Caco-2 (cell line): ENCODE measurements around the gene LRFN5. TPM values are rescaled to one million over a fixed set of nuclear protein-coding genes. Genes with fewer than 3 reads are reported as not detected.

Experiments used
- BruUV-seq: library from RNA; stranded (reverse); fragments of 400-500 nt; replicated peaks from 2 replicates; lab custom pipeline; 2021; lab: Mats Ljungman, UMichigan
- CTCF ChIA-PET: fragments of 300-600 bp; sonication (Branson Sonifier 250); formaldehyde crosslinking; loops from one replicate; lab custom pipeline; 2022; ENCODE audit warnings: antibody characterized with exemption; lab: Charles Lee
- POLR2A ChIA-PET: fragments of 300-600 bp; sonication (Branson Sonifier 250); formaldehyde crosslinking; loops from one replicate; lab custom pipeline; 2022; ENCODE audit warnings: antibody characterized with exemption; lab: Charles Lee
- DNase-seq, 2 experiments: peaks; one replicate each; pipeline versions ENCODE4 v3.0.0 to v3.0.0-alpha.2; 2020 to 2022
- H3K27me3 ChIP-seq: replicated peaks from 2 replicates; pipeline ENCODE4 v1.6.0; 2011; ENCODE audit warnings: low read length; ENCODE audit not compliant: control insufficient read depth, insufficient read depth
- H3K36me3 ChIP-seq: 2 replicates; pipeline ENCODE4 v1.5.1; 2011; ENCODE audit warnings: low read length; ENCODE audit not compliant: control insufficient read depth, insufficient read depth
- H3K4me1 ChIP-seq: fragments of 250-450 bp; sonication (Bioruptor Pico); 2 replicates; pipeline ENCODE4 v1.5.1; 2020; ENCODE audit warnings: mild to moderate bottlenecking
- H3K4me3 ChIP-seq: 2 replicates; pipeline ENCODE4 v1.5.1; 2011; ENCODE audit warnings: low read depth, mild to moderate bottlenecking, control low read depth, low read length
- H3K9me3 ChIP-seq: fragments of 250-450 bp; sonication (Bioruptor Pico); 2 replicates; pipeline ENCODE4 v1.5.1; 2020; ENCODE audit warnings: mild to moderate bottlenecking, moderate library complexity
- H3K27ac Mint-ChIP-seq: one replicate; pipeline ENCODE4 v1.8.0; 2022; ENCODE audit warnings: mixed read lengths; ENCODE audit not compliant: unreplicated experiment
- H3K27me3 Mint-ChIP-seq: one replicate; pipeline ENCODE4 v1.8.0; 2022; ENCODE audit warnings: mixed read lengths; ENCODE audit not compliant: insufficient read depth, unreplicated experiment
- H3K36me3 Mint-ChIP-seq: one replicate; pipeline ENCODE4 v1.8.0; 2022; ENCODE audit warnings: mild to moderate bottlenecking, mixed read lengths; ENCODE audit not compliant: insufficient read depth, unreplicated experiment
- H3K4me1 Mint-ChIP-seq: one replicate; pipeline ENCODE4 v1.8.0; 2022; ENCODE audit warnings: low read depth, mixed read lengths; ENCODE audit not compliant: unreplicated experiment
- H3K4me3 Mint-ChIP-seq: one replicate; pipeline ENCODE4 v1.8.0; 2022; ENCODE audit warnings: mild to moderate bottlenecking, moderate library complexity, mixed read lengths; ENCODE audit not compliant: unreplicated experiment
- H3K9me3 Mint-ChIP-seq: one replicate; pipeline ENCODE4 v1.8.0; 2022; ENCODE audit warnings: mixed read lengths; ENCODE audit not compliant: unreplicated experiment
- intact Hi-C: fragments of 100-400 bp; cut with micrococcal nuclease; formaldehyde crosslinking; loops from one replicate; pipeline ENCODE4 v1.10.0; 2022; ENCODE audit not compliant: unreplicated experiment
- total RNA-seq: library from RNA; stranded (reverse); gene quantifications from 2 replicates; pipeline ENCODE4 v1.2.3, GENCODE V29; 2022
- TF ChIP-seq, protein P1 (sequence below), 2 experiments: fragments of 200-600 bp in 1 of 2; IDR thresholded peaks; 1 replicate in 1 of 2; 2 replicates in 1 of 2; pipeline versions ENCODE4 v1.5.1 to v1.8.0; 2011 to 2022; ENCODE audit warnings: antibody characterized with exemption in 1 of 2, control low read depth in 1 of 2, inconsistent platforms in 1 of 2, low read depth in 1 of 2, low read length in 1 of 2, mild to moderate bottlenecking in 1 of 2, moderate library complexity in 1 of 2; ENCODE audit not compliant: insufficient read depth in 1 of 2, severe bottlenecking in 1 of 2, unreplicated experiment in 1 of 2

LRFN5 gene
- total RNA-seq, 1 experiment from 2014 or later = not detected

- ChIA-PET POLR2A (no interaction called here), CTCF (no interaction called here)
- Histone ChIP-seq H3K4me3 (no peak overlapping the region), H3K27me3 (no peaks in the 10 kb centered on the region), H3K9me3 (no peaks in the 10 kb centered on the region), H3K36me3 (no peaks in the 10 kb centered on the region), H3K4me1 (no peaks in the 10 kb centered on the region)
- H3K36me3 Mint-ChIP-seq = no peaks in the 10 kb centered on the region
- H3K4me3 Mint-ChIP-seq = no peak overlapping the region
- no peaks in the 10 kb centered on the region for H3K27me3 Mint-ChIP-seq
- no peak for DNase-seq
- TF ChIP-seq, protein P1, sequence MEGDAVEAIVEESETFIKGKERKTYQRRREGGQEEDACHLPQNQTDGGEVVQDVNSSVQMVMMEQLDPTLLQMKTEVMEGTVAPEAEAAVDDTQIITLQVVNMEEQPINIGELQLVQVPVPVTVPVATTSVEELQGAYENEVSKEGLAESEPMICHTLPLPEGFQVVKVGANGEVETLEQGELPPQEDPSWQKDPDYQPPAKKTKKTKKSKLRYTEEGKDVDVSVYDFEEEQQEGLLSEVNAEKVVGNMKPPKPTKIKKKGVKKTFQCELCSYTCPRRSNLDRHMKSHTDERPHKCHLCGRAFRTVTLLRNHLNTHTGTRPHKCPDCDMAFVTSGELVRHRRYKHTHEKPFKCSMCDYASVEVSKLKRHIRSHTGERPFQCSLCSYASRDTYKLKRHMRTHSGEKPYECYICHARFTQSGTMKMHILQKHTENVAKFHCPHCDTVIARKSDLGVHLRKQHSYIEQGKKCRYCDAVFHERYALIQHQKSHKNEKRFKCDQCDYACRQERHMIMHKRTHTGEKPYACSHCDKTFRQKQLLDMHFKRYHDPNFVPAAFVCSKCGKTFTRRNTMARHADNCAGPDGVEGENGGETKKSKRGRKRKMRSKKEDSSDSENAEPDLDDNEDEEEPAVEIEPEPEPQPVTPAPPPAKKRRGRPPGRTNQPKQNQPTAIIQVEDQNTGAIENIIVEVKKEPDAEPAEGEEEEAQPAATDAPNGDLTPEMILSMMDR (IDR thresholded peaks at IDR 0.05; ENCODE audit: insufficient read depth in 1 of 2, low read depth in 1 of 2, low read length in 1 of 2, severe bottlenecking in 1 of 2, unreplicated experiment in 1 of 2) = no peak
- H3K27ac Mint-ChIP-seq = no peak overlapping the region
- no peaks in the 10 kb centered on the region for H3K9me3 Mint-ChIP-seq
- intact Hi-C loops = no loop called here
- no TSS peak for BruUV-seq
- H3K4me1 Mint-ChIP-seq = no peaks in the 10 kb centered on the region
Observed at GRCh38 chr14:41806366-41806975, 199.8 kb downstream of the LRFN5 start.

DNA sequence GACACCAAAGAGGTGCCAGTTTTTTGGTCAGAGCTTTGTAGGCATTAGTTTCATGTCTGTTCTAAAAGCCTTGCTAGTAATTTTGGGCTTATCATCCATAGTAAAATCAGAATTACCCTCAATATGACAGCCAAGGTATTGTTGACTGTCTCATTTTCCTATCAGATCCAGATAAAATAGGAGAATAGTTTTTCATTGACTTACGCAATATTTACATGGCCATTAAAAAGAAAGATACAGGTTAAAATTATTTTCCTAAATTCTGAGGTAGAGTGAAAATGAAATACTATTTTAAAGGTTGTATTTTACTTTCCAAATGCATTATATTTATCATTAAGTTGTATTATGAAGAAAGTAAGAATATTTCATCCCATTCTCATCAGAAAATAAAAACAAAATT, 203.7 kb downstream of the LRFN5 start:
- CTCF ChIA-PET = no interaction called here
- Histone ChIP-seq H3K36me3 (no peaks in the 10 kb centered on the region), H3K9me3 (no peaks in the 10 kb centered on the region), H3K27me3 (no peaks in the 10 kb centered on the region), H3K4me1 (no peaks in the 10 kb centered on the region), H3K4me3 (no peak overlapping the region)
- no peak for DNase-seq
- TF ChIP-seq, protein P1 (IDR thresholded peaks at IDR 0.05; ENCODE audit: insufficient read depth in 1 of 2, low read depth in 1 of 2, low read length in 1 of 2, severe bottlenecking in 1 of 2, unreplicated experiment in 1 of 2) = no peak
- Mint-ChIP-seq H3K9me3 (no peaks in the 10 kb centered on the region), H3K4me3 (no peak overlapping the region), H3K27me3 (no peaks in the 10 kb centered on the region), H3K36me3 (no peaks in the 10 kb centered on the region), H3K4me1 (no peaks in the 10 kb centered on the region), H3K27ac (no peak overlapping the region)
- POLR2A ChIA-PET = no interaction called here
- BruUV-seq = no TSS peak
- intact Hi-C loops = no loop called here

DNA sequence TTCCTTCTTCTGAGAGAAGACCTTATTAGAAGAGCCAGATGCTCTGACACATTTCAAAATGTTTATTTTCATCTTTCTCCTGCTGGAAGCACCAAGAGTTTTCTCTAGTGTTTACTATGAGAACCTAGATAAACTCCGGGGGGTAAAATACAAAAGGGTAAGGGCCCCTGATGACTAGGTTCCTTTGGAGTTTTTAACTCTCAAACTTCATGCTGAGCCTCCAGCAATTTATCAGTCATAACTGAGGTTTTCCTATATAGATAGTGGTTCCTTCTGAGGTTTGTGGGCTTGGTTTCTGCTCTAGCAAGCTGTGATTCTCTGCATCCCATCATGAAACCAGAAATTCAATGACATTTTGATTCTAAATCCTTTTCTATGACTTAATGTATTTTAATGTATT, 210.9 kb downstream of the LRFN5 start:
- intact Hi-C loops = no loop called here
- no peak overlapping the region for H3K4me3 Mint-ChIP-seq

More for the DNA sequence above, 210.9 kb downstream of the LRFN5 start:
- Mint-ChIP-seq H3K9me3 (no peaks in the 10 kb centered on the region), H3K36me3 (no peaks in the 10 kb centered on the region), H3K4me1 (no peaks in the 10 kb centered on the region), H3K27ac (no peak overlapping the region), H3K27me3 (no peaks in the 10 kb centered on the region)
- Histone ChIP-seq H3K27me3 (no peaks in the 10 kb centered on the region), H3K4me3 (no peak overlapping the region), H3K4me1 (0 out of 2 replicates have a peak, but pooled peaks cover 6% of the 10 kb centered on the region), H3K9me3 (no peaks in the 10 kb centered on the region), H3K36me3 (no peaks in the 10 kb centered on the region)
- POLR2A ChIA-PET = no interaction called here
- TF ChIP-seq, protein P1 (IDR thresholded peaks at IDR 0.05; ENCODE audit: insufficient read depth in 1 of 2, low read depth in 1 of 2, low read length in 1 of 2, severe bottlenecking in 1 of 2, unreplicated experiment in 1 of 2) = no peak
- no peak for DNase-seq
- BruUV-seq = no TSS peak
- CTCF ChIA-PET = no interaction called here
